SK-N-SH (cell line): ENCODE results near the gene ACTR6. TPM values are rescaled to one million over a fixed set of nuclear protein-coding genes. Genes with fewer than 3 reads are reported as not detected.

ENCODE experiments used
- CTCF ChIA-PET: fragments of 300-600, 350-600 bp; formaldehyde crosslinking; extraction: SDS; loops from one replicate; lab custom pipeline; 2021; lab: Yijun Ruan, JAX
- POLR2A ChIA-PET: fragments of 350-600 bp; sonication (Branson Sonifier 250); formaldehyde crosslinking; extraction: SDS; loops from one replicate; lab custom pipeline; 2020; ENCODE audit warnings: antibody characterized with exemption, inconsistent platforms; lab: Yijun Ruan, JAX
- DNase-seq: peaks from one replicate; pipeline ENCODE4 v3.0.0; 2012
- H2AFZ ChIP-seq: fragments of 200-600 bp; sonication (generic); 2 replicates; pipeline ENCODE4 v1.8.1; 2016; ENCODE audit warnings: antibody characterized with exemption, mild to moderate bottlenecking, low read depth
- H3F3A ChIP-seq: fragments of 200-600 bp; sonication (generic); replicated peaks from 2 replicates; pipeline ENCODE3; 2016; ENCODE audit warnings: antibody characterized with exemption, mild to moderate bottlenecking; ENCODE audit not compliant: insufficient read depth
- H3K27ac ChIP-seq, 2 experiments: fragments of 200-500 bp in 1 of 2; fragments of 200-600 bp in 1 of 2; sonication (Bioruptor generic) in 1 of 2; sonication (generic), shearing (Covaris generic) in 1 of 2; 2 replicates each; pipeline versions ENCODE4 v1.5.1 to v1.6.1; 2014 to 2016; ENCODE audit warnings: low read depth in 2 of 2, inconsistent platforms in 1 of 2, low read length in 1 of 2, mild to moderate bottlenecking in 1 of 2, mixed read lengths in 1 of 2
- H3K27me3 ChIP-seq: fragments of 200-600 bp; sonication (generic), shearing (Covaris generic); 2 replicates; pipeline ENCODE4 v1.6.1; 2016; ENCODE audit warnings: mixed run types; ENCODE audit not compliant: insufficient read depth
- H3K36me3 ChIP-seq, 2 experiments: fragments of 200-500 bp in 1 of 2; fragments of 200-600 bp in 1 of 2; sonication (Bioruptor generic) in 1 of 2; sonication (generic) in 1 of 2; replicated peaks in 1 of 2; 2 replicates each; pipeline versions ENCODE3 to v1.5.1; 2014 to 2016; ENCODE audit warnings: low read length in 1 of 2, mild to moderate bottlenecking in 1 of 2; ENCODE audit not compliant: insufficient read depth in 2 of 2, control insufficient read depth in 1 of 2
- H3K4me1 ChIP-seq, 2 experiments: fragments of 200-500 bp in 1 of 2; fragments of 200-600 bp in 1 of 2; sonication (Bioruptor generic) in 1 of 2; sonication (generic), shearing (Covaris generic) in 1 of 2; 2 replicates each; pipeline versions ENCODE4 v1.5.1 to v1.6.1; 2014 to 2016; ENCODE audit warnings: low read depth in 1 of 2, low read length in 1 of 2, mixed run types in 1 of 2; ENCODE audit not compliant: insufficient read depth in 2 of 2, control insufficient read depth in 1 of 2
- H3K4me2 ChIP-seq: fragments of 200-600 bp; sonication (generic), shearing (Covaris generic); 2 replicates; pipeline ENCODE4 v1.6.1; 2017; ENCODE audit warnings: mixed run types
- H3K4me3 ChIP-seq, 2 experiments: fragments of 200-500 bp in 1 of 2; fragments of 200-600 bp in 1 of 2; sonication (Bioruptor generic) in 1 of 2; sonication (generic), shearing (Covaris generic) in 1 of 2; 2 replicates each; pipeline versions ENCODE4 v1.5.1 to v1.8.1; 2014 to 2016; ENCODE audit warnings: low read depth in 2 of 2, inconsistent platforms in 1 of 2, low read length in 1 of 2, mild to moderate bottlenecking in 1 of 2, mixed read lengths in 1 of 2, moderate library complexity in 1 of 2
- H3K79me2 ChIP-seq: fragments of 200-600 bp; sonication (generic); 2 replicates; pipeline ENCODE4 v1.8.1; 2017; ENCODE audit warnings: mild to moderate bottlenecking; ENCODE audit not compliant: insufficient read depth
- H3K9ac ChIP-seq: fragments of 200-600 bp; sonication (generic); 2 replicates; pipeline ENCODE4 v1.6.1; 2017; ENCODE audit warnings: mixed run types
- H3K9me2 ChIP-seq: fragments of 200-600 bp; sonication (generic); 2 replicates; pipeline ENCODE4 v1.6.1; 2017; ENCODE audit warnings: mixed run types
- H3K9me3 ChIP-seq: fragments of 200-600 bp; sonication (generic); 2 replicates; pipeline ENCODE4 v1.6.1; 2017; ENCODE audit warnings: mixed run types, mild to moderate bottlenecking, moderate library complexity
- H4K20me1 ChIP-seq: fragments of 200-600 bp; sonication (generic); 2 replicates; pipeline ENCODE4 v1.6.1; 2017; ENCODE audit warnings: mild to moderate bottlenecking, mixed run types; ENCODE audit not compliant: insufficient read depth
- CHD2 ChIP-seq: fragments of 150-350 bp; IDR thresholded peaks from 2 replicates; pipeline ENCODE4 v1.6.1; 2018; ENCODE audit warnings: low read length; ENCODE audit not compliant: partially characterized antibody
- ELF1 ChIP-seq: IDR thresholded peaks from 2 replicates; pipeline ENCODE4 v1.4.0; 2012
- EP300 ChIP-seq, 2 experiments: IDR thresholded peaks; 2 replicates each; pipeline versions ENCODE4 v1.4.0 to v1.6.1; 2012; ENCODE audit warnings: borderline replicate concordance in 1 of 2, low read depth in 1 of 2, low read length in 1 of 2
- FOSL2 ChIP-seq: IDR thresholded peaks from 2 replicates; pipeline ENCODE4 v1.4.0; 2012; ENCODE audit warnings: low read depth, mild to moderate bottlenecking, moderate library complexity, borderline replicate concordance
- FOXJ3 ChIP-seq: sonication (generic); formaldehyde crosslinking; IDR thresholded peaks from 2 replicates; pipeline ENCODE4 v1.5.1; 2020; ENCODE audit warnings: mild to moderate bottlenecking, missing genetic modification reagents
- JUND ChIP-seq: IDR thresholded peaks from 2 replicates; pipeline ENCODE4 v1.4.0; 2012
- MEF2A ChIP-seq: IDR thresholded peaks from 2 replicates; pipeline ENCODE4 v1.4.0; 2012; ENCODE audit warnings: low read depth, borderline replicate concordance
- POLR2AphosphoS5 ChIP-seq: IDR thresholded peaks from 2 replicates; pipeline ENCODE4 v1.6.1; 2012; ENCODE audit warnings: low read depth, low read length
- RAD21 ChIP-seq: IDR thresholded peaks from 2 replicates; pipeline ENCODE4 v1.6.1; 2012; ENCODE audit warnings: mild to moderate bottlenecking, low read length
- RFX5 ChIP-seq: IDR thresholded peaks from 2 replicates; pipeline ENCODE4 v1.6.1; 2012; ENCODE audit warnings: mild to moderate bottlenecking, improper control_type of control experiment, low read length
- SMC3 ChIP-seq: IDR thresholded peaks from 2 replicates; pipeline ENCODE4 v1.6.1; 2012; ENCODE audit warnings: low read depth, low read length, improper control_type of control experiment
- YY1 ChIP-seq: IDR thresholded peaks from 2 replicates; pipeline ENCODE4 v1.4.0; 2012; ENCODE audit warnings: low read depth, mild to moderate bottlenecking
- WGBS: methylation state at CpG from one replicate; pipeline ENCODE4 v1.1.6; 2017; ENCODE audit warnings: low lambda C conversion rate; 5-methylcytosine and 5-hydroxymethylcytosine counted together
- polyA plus RNA-seq, 3 experiments: library from polyadenylated mRNA; depleted of rRNA; stranded (reverse); fragments of >200 nt; gene quantifications; 2 replicates each; pipeline ENCODE4 v1.2.3, GENCODE V29; 2012
- TF ChIP-seq, protein P1 (sequence below): fragments of 150-350 bp; IDR thresholded peaks from 2 replicates; pipeline ENCODE4 v1.6.1; 2017; ENCODE audit warnings: antibody characterized with exemption, low read length, low read depth, borderline replicate concordance
- TF ChIP-seq, protein P2 (sequence below): IDR thresholded peaks from 2 replicates; pipeline ENCODE4 v1.6.1; 2012; ENCODE audit warnings: mild to moderate bottlenecking, low read depth, low read length, moderate library complexity
- TF ChIP-seq, protein P3 (sequence below): IDR thresholded peaks from 2 replicates; pipeline ENCODE4 v1.4.0; 2012; ENCODE audit warnings: low read depth, borderline replicate concordance

Gene ACTR6
- polyA plus RNA-seq, 1 of the 3 experiments (the other 2 are of a cell fraction): 21.5 TPM

DNA sequence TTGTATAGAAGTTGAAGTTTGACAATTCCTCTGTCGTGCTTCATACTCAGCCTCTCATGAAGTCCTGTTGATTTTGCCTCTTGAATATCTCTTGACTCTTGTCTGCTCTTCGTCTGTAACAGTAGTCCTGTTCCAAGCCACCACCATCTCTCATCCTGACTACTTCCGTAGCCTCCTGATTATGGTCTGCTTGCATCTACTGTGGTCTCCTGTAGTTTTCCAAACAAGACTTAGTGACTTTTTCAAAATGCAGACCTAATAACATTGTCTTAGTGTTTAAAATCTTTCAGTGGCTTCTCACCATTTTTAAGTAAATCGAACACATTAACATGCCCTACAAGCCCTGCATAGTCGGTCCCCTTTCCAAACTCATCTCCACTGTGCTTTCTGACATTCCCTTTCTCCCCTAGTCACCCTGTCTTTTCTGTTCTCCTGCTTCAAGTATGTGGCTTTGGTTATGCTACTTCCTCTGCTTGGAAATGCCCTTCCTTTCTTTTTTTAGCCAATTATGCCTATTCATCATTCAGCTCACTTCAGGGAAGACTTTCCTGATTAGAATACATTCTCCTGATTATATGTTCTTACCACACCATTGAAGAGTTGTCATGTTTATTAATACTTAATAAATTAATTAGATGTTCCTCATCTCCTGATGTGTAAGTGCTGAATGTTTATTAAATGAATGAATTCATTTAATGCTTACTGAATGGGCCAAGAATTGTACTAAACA, 68.4 kb downstream of the ACTR6 start:
- WGBS: 49% methylated on average over 5 of the region's 5 CpGs
- POLR2A ChIA-PET: no interaction called here
- Histone ChIP-seq H3K4me1 (peaks cover 5 to 13% of the 10 kb centered on the region in 2 experiments; a peak in 3 of 4 replicates), H3K79me2 (peaks cover 66% of the 10 kb centered on the region), H3K9ac (peak overlapping the region; percentile 91; the same call in 1 of the 2 replicates), H3K9me2 (no peaks in the 10 kb centered on the region), H3K4me2 (peak overlapping the region; percentile 84), H3F3A (peaks cover 6% of the 10 kb centered on the region), H3K27me3 (no peaks in the 10 kb centered on the region), H3K27ac (peak overlapping the region; percentile 11 to 93; a peak in 1 of 4 replicates), H2AFZ (no peak overlapping the region), H4K20me1 (peaks cover 42% of the 10 kb centered on the region), H3K4me3 (peak overlapping the region; percentile 79 to 88), H3K36me3 (peaks cover 2 to 3% of the 10 kb centered on the region in 2 experiments), H3K9me3 (no peaks in the 10 kb centered on the region)
- TF ChIP-seq, protein P1, sequence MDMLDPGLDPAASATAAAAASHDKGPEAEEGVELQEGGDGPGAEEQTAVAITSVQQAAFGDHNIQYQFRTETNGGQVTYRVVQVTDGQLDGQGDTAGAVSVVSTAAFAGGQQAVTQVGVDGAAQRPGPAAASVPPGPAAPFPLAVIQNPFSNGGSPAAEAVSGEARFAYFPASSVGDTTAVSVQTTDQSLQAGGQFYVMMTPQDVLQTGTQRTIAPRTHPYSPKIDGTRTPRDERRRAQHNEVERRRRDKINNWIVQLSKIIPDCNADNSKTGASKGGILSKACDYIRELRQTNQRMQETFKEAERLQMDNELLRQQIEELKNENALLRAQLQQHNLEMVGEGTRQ: no peak
- TF ChIP-seq POLR2AphosphoS5 (no peak), RAD21 (no peak), JUND (no peak), ELF1 (no peak), EP300 (IDR thresholded peaks at IDR 0.05; ENCODE audit: borderline replicate concordance in 1 of 2, low read depth in 1 of 2, low read length in 1 of 2) (no peak), FOXJ3 (no peak), RFX5 (no peak), MEF2A (no peak), CHD2 (no peak), SMC3 (no peak), FOSL2 (no peak), YY1 (no peak)
- TF ChIP-seq, protein P2, sequence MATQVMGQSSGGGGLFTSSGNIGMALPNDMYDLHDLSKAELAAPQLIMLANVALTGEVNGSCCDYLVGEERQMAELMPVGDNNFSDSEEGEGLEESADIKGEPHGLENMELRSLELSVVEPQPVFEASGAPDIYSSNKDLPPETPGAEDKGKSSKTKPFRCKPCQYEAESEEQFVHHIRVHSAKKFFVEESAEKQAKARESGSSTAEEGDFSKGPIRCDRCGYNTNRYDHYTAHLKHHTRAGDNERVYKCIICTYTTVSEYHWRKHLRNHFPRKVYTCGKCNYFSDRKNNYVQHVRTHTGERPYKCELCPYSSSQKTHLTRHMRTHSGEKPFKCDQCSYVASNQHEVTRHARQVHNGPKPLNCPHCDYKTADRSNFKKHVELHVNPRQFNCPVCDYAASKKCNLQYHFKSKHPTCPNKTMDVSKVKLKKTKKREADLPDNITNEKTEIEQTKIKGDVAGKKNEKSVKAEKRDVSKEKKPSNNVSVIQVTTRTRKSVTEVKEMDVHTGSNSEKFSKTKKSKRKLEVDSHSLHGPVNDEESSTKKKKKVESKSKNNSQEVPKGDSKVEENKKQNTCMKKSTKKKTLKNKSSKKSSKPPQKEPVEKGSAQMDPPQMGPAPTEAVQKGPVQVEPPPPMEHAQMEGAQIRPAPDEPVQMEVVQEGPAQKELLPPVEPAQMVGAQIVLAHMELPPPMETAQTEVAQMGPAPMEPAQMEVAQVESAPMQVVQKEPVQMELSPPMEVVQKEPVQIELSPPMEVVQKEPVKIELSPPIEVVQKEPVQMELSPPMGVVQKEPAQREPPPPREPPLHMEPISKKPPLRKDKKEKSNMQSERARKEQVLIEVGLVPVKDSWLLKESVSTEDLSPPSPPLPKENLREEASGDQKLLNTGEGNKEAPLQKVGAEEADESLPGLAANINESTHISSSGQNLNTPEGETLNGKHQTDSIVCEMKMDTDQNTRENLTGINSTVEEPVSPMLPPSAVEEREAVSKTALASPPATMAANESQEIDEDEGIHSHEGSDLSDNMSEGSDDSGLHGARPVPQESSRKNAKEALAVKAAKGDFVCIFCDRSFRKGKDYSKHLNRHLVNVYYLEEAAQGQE: no peak
- TF ChIP-seq, protein P3, sequence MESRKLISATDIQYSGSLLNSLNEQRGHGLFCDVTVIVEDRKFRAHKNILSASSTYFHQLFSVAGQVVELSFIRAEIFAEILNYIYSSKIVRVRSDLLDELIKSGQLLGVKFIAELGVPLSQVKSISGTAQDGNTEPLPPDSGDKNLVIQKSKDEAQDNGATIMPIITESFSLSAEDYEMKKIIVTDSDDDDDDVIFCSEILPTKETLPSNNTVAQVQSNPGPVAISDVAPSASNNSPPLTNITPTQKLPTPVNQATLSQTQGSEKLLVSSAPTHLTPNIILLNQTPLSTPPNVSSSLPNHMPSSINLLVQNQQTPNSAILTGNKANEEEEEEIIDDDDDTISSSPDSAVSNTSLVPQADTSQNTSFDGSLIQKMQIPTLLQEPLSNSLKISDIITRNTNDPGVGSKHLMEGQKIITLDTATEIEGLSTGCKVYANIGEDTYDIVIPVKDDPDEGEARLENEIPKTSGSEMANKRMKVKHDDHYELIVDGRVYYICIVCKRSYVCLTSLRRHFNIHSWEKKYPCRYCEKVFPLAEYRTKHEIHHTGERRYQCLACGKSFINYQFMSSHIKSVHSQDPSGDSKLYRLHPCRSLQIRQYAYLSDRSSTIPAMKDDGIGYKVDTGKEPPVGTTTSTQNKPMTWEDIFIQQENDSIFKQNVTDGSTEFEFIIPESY: no peak
- DNase-seq: no peak
- CTCF ChIA-PET: interaction anchor here (1.4 kb wide), 1 partner anchor 79 kb away, joined by 3 read pairs; no protein-coding TSS in a partner anchor
